Measurements from ENCODE around the gene KCNN3.

The KCNN3 gene

DNA sequence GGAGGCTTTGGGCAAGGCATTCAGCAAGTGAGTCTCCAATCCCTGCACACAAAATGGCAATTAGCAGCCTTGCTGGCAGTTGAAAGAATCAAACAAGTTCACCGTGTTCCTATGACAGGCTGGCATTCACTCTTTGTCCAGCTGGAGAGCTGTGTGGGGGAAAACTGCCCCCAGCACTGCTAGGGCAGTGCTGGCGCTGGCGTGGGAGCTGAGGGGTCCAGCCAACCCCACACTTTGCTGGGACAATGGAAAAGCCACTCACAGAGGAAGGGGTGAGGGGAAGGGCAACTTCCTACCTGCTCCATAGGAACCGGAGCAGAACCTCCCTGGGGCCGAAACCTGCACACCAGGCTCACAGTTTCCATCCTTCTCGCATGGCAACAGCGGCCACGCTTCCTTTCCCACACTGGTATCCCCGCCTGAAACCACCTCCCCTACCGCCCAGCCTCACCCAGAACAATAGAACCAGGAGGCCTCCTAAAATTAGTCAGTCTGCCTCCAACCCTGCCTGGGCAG is 26.7 kb upstream of the KCNN3 start:
- H3K4me3 ChIP-seq (ENCODE audit: low read length) = no peak overlapping the region
- no peaks in the 10 kb centered on the region for H3K9me3 ChIP-seq (ENCODE audit: insufficient read depth, low read depth, low read length)
- WGBS = 90% methylated on average over 10 of the region's 10 CpGs
- H3K4me1 ChIP-seq (ENCODE audit: insufficient read depth, low read length) = no peaks in the 10 kb centered on the region
- H3K27me3 ChIP-seq (ENCODE audit: insufficient read depth, low read length) = no peaks in the 10 kb centered on the region
- H3K9ac ChIP-seq (ENCODE audit: low read depth, low read length) = no peak overlapping the region
- H3K27ac ChIP-seq (ENCODE audit: low read depth, low read length) = no peak overlapping the region
- H3K36me3 ChIP-seq (ENCODE audit: insufficient read depth, low read length) = no peaks in the 10 kb centered on the region

DNA sequence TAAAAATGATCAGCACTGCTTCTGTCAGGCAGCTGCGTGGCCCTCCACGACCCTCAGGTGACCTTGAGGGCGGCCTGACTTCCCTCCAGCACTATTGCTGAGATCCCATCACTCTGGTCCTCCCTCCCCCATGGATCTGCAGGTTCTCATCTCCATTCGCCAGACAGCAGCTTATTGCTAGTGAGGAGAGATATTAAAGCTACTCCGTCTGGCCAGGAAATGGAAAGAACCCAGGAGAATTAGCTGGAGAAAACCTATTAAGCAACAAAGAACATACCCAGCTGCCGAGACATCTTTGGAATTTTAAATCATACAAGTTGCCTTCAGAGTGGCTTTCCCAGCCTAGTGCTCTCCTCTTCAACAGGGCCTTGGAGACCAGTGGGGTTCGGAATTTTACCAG is 25.7 kb upstream of the KCNN3 start:
- Histone ChIP-seq H3K4me1 (ENCODE audit: insufficient read depth, low read length) (no peaks in the 10 kb centered on the region), H3K36me3 (ENCODE audit: insufficient read depth, low read length) (no peaks in the 10 kb centered on the region), H3K9me3 (ENCODE audit: insufficient read depth, low read depth, low read length) (no peaks in the 10 kb centered on the region), H3K27ac (ENCODE audit: low read depth, low read length) (no peak overlapping the region), H3K27me3 (ENCODE audit: insufficient read depth, low read length) (no peaks in the 10 kb centered on the region), H3K4me3 (ENCODE audit: low read length) (no peak overlapping the region), H3K9ac (ENCODE audit: low read depth, low read length) (no peak overlapping the region)
- WGBS = 92% methylated on average over 7 of the region's 7 CpGs

DNA sequence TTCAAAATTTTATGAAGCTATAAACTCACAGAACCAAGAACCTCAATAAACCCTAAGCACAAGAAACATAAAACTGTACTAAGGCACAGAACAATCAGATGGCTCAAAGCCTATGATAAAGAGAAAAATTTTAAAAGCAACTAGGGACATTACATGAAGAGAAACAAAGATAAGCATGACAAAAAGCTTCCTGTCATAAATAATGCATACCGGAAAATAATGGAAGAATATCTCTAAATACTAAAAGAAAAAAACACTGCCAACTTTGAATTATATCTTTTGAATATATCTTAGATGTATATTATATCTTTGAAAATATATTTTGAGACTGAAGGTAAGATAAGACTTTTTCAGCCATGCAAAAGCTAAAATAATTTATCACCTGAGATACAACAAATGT is 21.4 kb upstream of the KCNN3 start:
- Histone ChIP-seq H3K9me3 (ENCODE audit: insufficient read depth, low read depth, low read length) (no peaks in the 10 kb centered on the region), H3K27ac (ENCODE audit: low read depth, low read length) (no peak overlapping the region), H3K36me3 (ENCODE audit: insufficient read depth, low read length) (no peaks in the 10 kb centered on the region), H3K27me3 (ENCODE audit: insufficient read depth, low read length) (no peaks in the 10 kb centered on the region), H3K4me3 (ENCODE audit: low read length) (no peak overlapping the region), H3K4me1 (ENCODE audit: insufficient read depth, low read length) (no peaks in the 10 kb centered on the region), H3K9ac (ENCODE audit: low read depth, low read length) (no peak overlapping the region)
- no CpG with 5 or more reads among the region's 1 CpG for WGBS

DNA sequence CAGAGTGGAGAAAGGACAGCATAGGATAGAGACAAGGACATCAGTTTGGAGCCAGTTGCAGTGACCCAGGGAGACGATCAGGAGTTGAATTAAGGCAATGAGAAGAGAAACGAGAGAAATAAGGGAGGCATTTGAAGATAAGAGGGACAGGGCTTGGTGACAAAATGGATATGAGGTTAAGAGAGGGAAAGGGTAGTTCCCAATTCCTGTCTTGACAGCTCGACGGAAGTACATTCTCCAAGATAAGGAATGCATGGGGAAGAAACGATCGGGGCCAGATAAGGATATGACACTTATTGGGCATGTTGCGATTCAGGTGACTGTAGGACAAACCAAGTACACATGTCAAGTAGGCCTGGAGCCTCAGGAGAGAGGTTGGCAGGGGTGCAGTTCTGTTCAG is 18.7 kb upstream of the KCNN3 start:
- no peaks in the 10 kb centered on the region for H3K36me3 ChIP-seq (ENCODE audit: insufficient read depth, low read length)
- no peak overlapping the region for H3K4me3 ChIP-seq (ENCODE audit: low read length)
- H3K27me3 ChIP-seq (ENCODE audit: insufficient read depth, low read length) = no peaks in the 10 kb centered on the region
- no peak overlapping the region for H3K27ac ChIP-seq (ENCODE audit: low read depth, low read length)
- H3K9me3 ChIP-seq (ENCODE audit: insufficient read depth, low read depth, low read length) = no peaks in the 10 kb centered on the region
- no peaks in the 10 kb centered on the region for H3K4me1 ChIP-seq (ENCODE audit: insufficient read depth, low read length)
- WGBS = 92% methylated on average over 7 of the region's 7 CpGs
- no peak overlapping the region for H3K9ac ChIP-seq (ENCODE audit: low read depth, low read length)

DNA sequence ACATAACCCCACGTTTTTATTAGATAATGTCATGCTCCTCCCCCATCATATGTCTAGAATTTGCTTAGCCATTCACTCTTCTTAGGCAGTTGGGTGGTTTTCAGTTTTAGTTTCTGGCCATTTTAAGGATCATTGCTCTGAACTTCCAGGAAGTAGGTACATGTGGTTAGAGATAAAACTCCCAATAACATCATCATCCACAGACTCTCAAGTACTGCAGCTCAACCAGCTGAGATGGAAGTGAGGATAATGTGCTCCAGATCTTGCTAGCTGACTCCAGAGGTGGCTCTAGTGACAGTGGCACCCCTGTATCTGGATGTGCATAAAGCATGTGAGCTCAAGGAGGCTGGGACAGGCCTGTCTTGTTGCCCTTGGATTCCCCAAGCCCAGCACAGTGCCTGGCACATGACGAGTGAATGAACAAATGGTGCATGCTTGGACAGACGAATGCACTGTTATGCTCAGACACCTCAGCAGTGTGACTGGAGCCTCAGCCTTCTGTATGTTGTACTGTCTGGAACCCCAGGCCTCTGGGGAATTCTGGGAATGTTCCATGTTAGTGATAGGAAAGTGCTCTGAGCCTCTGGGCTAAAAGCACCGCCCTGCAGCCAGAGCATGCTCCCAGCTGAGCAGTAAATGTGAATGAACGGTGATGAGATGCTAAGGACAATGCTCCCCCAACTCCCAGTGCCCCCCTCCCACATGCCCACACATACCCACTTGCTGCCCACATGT is 16.4 kb upstream of the KCNN3 start:
- no peak overlapping the region for H3K27ac ChIP-seq (ENCODE audit: low read depth, low read length)
- 74% methylated on average over 5 of the region's 5 CpGs for WGBS
- no peaks in the 10 kb centered on the region for H3K9me3 ChIP-seq (ENCODE audit: insufficient read depth, low read depth, low read length)
- no peaks in the 10 kb centered on the region for H3K27me3 ChIP-seq (ENCODE audit: insufficient read depth, low read length)
- H3K9ac ChIP-seq (ENCODE audit: low read depth, low read length) = no peak overlapping the region
- H3K4me3 ChIP-seq (ENCODE audit: low read length) = no peak overlapping the region
- no peaks in the 10 kb centered on the region for H3K36me3 ChIP-seq (ENCODE audit: insufficient read depth, low read length)
- H3K4me1 ChIP-seq (ENCODE audit: insufficient read depth, low read length) = no peaks in the 10 kb centered on the region

DNA sequence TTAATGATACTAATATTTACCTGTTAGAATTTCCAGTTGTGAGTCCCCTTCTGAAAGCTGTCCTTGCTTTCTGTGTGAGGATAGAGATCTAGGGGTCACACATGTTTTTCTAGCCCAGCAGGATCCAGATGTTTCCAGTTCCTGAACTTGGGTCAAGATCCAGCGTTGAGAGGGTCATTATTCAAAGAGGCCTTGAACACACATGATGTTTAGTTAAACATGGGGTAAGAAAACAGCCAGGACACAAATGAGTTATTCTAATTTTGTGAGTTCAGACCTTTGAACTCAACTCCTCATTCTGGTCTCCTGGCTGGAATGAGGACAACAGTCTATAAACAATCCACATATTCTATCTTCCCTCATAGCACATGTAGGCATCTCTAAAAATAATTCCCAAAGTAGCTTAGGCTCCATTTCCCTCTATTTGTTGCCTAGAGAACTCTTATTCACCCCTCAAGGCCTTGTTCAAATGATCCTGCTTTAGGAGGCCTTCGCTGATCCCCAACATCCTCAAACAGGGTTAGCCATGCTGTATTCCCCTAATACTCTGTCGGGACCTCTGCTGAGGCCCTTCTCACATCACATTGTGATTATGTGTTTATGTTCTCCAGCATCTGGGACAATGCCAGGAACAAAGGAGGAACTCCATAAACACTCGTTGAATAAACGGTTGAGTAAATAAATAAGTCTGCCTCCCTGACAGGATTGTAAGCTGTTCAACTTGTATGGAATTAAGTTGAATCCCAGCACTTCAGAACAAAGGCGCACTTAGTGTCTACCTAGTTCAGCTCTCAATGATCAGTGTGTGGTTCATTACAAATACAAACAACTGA is 15.0 kb upstream of the KCNN3 start:
- 93% methylated on average over 6 of the region's 6 CpGs for WGBS
- Histone ChIP-seq H3K4me3 (ENCODE audit: low read length) (no peak overlapping the region), H3K27me3 (ENCODE audit: insufficient read depth, low read length) (no peaks in the 10 kb centered on the region), H3K27ac (ENCODE audit: low read depth, low read length) (no peak overlapping the region), H3K4me1 (ENCODE audit: insufficient read depth, low read length) (no peaks in the 10 kb centered on the region), H3K36me3 (ENCODE audit: insufficient read depth, low read length) (no peaks in the 10 kb centered on the region), H3K9ac (ENCODE audit: low read depth, low read length) (no peak overlapping the region), H3K9me3 (ENCODE audit: insufficient read depth, low read depth, low read length) (no peaks in the 10 kb centered on the region)

DNA sequence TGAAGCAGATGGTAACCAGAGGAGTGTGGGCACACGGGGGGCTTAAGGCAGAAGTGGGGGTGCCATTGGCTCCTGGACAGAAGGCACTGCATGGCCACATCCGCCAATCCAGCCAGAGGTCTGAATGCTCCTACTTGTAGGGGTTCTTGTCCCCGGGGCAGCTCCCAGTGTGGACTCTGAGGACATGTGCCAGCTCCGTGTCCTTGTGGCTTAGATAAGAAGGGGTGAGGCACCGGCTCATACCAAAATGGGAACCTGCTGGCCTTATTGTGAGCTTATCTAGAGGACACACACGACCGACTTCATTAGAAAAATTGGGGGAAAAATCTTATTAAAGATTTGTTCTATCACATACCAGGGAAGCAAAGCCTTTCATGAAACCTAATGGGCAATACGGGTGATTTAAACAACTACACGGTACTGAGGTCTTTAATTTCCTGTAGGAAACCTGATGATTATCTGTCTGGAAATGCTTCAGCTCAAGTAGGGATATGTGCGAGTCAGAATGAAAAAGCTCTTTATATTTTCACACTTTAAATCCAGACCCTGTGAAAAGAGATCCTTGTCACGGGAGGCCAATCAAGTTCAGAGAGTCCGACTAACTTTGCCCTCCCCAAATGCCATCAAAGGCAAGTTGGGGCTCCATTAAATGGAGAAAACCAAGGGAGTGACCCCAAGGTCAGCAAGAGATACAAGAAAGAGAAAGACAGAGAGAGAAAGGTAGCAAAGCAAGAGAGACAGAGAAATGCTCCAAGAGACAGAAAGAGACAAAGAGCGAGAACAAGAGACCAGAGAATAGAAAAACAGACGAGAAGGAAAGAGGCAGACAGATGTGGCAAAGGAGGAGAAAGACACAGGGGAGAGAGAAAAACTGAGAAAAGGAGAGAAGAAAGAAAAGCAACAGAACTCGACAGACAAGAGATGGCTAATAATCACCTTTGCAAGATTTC is 14.1 kb upstream of the KCNN3 start:
- Histone ChIP-seq H3K9me3 (ENCODE audit: insufficient read depth, low read depth, low read length) (no peaks in the 10 kb centered on the region), H3K27ac (ENCODE audit: low read depth, low read length) (no peak overlapping the region)
- WGBS = 93% methylated on average over 15 of the region's 15 CpGs

DNA sequence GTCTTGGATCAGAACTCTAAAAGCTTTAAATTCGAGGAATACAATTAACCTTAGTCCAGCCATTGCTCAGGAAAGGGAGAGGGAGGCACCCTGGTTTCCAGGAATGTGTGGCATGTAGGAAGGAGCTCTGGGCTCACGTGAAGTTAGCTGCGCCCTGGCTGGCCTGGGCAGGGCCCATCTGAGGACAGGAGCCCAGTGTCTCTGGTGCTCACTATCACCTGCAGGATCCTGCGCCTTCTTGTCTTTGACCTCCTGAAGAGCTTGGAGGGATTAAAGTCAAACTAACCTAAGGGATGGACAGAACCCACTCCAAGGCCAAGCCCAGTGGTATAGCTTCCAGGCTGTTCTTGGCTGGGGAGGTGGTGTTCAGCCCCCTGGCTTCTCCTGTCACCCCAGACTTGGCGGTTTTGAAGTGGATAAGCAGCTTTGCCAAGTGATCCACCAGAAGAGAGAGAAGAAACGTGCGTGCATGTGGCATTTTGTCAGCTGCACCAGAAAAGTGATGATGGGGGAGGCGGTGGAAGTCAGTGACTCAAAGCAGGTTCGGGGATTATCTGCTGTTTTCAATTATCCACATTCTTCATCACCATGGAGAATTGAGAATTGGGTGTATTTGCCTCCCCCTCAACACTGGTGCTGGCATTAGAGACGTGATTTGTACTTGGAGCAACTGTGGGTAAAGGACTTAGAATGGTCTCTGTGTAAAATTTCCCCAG is 11.9 kb upstream of the KCNN3 start:
- H3K4me3 ChIP-seq (ENCODE audit: low read length) = no peak overlapping the region
- no peaks in the 10 kb centered on the region for H3K4me1 ChIP-seq (ENCODE audit: insufficient read depth, low read length)
- H3K9ac ChIP-seq (ENCODE audit: low read depth, low read length) = no peak overlapping the region
- H3K9me3 ChIP-seq (ENCODE audit: insufficient read depth, low read depth, low read length) = no peaks in the 10 kb centered on the region
- WGBS = 88% methylated on average over 9 of the region's 10 CpGs
- H3K27me3 ChIP-seq (ENCODE audit: insufficient read depth, low read length) = no peaks in the 10 kb centered on the region
- H3K36me3 ChIP-seq (ENCODE audit: insufficient read depth, low read length) = no peaks in the 10 kb centered on the region
- no peak overlapping the region for H3K27ac ChIP-seq (ENCODE audit: low read depth, low read length)

More for the DNA sequence above, 14.1 kb upstream of the KCNN3 start:
- H3K36me3 ChIP-seq (ENCODE audit: insufficient read depth, low read length) = no peaks in the 10 kb centered on the region
- H3K9ac ChIP-seq (ENCODE audit: low read depth, low read length) = no peak overlapping the region
- H3K4me3 ChIP-seq (ENCODE audit: low read length) = no peak overlapping the region
- H3K4me1 ChIP-seq (ENCODE audit: insufficient read depth, low read length) = no peaks in the 10 kb centered on the region
- H3K27me3 ChIP-seq (ENCODE audit: insufficient read depth, low read length) = no peaks in the 10 kb centered on the region

DNA sequence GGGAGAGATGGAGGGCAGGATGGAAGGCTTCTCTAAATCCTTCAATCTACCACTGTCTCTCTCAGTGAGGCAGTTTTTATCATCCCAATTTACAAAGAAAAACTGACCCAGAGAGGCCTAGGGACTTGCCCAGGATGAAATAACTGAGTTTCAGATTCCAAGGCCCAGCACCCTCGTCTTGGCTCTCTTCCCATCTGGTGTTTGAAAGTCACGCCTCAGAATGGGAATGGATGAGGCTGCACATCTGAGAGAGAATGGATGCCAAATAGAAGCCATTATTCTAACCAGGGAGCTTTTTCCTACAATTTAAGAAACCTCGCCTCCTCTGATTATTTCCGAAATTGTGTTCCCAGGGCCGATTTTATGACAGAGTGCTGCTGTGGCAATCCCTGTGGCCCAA is 10.6 kb upstream of the KCNN3 start:
- WGBS = 89% methylated on average over 5 of the region's 5 CpGs
- no peaks in the 10 kb centered on the region for H3K9me3 ChIP-seq (ENCODE audit: insufficient read depth, low read depth, low read length)
- H3K4me1 ChIP-seq (ENCODE audit: insufficient read depth, low read length) = no peaks in the 10 kb centered on the region
- H3K27ac ChIP-seq (ENCODE audit: low read depth, low read length) = no peak overlapping the region
- H3K9ac ChIP-seq (ENCODE audit: low read depth, low read length) = no peak overlapping the region
- no peak overlapping the region for H3K4me3 ChIP-seq (ENCODE audit: low read length)
- H3K36me3 ChIP-seq (ENCODE audit: insufficient read depth, low read length) = no peaks in the 10 kb centered on the region
- H3K27me3 ChIP-seq (ENCODE audit: insufficient read depth, low read length) = no peaks in the 10 kb centered on the region

DNA sequence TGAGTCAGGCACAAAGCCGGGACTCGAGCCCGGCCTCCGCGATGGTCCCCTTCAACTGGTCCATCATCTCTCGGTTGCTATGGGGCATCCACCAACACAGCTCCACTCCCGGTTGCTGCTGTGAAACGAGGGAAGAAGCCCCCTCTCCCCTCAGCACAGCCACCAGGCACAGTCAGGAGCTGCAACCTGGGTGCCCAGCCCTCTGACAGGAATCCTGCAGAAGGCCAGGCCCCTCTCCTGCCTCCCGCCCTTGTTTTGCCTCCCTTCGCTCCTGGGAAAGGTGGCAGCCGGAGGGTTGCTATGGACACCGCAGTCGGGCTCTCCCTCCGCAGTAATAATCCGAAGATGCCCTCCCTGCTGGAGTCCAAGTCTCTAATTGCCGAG is 8.9 kb upstream of the KCNN3 start:
- H3K9ac ChIP-seq (ENCODE audit: low read depth, low read length) = no peak overlapping the region
- H3K4me3 ChIP-seq (ENCODE audit: low read length) = no peak overlapping the region
- no peaks in the 10 kb centered on the region for H3K36me3 ChIP-seq (ENCODE audit: insufficient read depth, low read length)
- no peaks in the 10 kb centered on the region for H3K27me3 ChIP-seq (ENCODE audit: insufficient read depth, low read length)
- no peaks in the 10 kb centered on the region for H3K4me1 ChIP-seq (ENCODE audit: insufficient read depth, low read length)
- H3K9me3 ChIP-seq (ENCODE audit: insufficient read depth, low read depth, low read length) = no peaks in the 10 kb centered on the region
- 80% methylated on average over 16 of the region's 16 CpGs for WGBS
- no peak overlapping the region for H3K27ac ChIP-seq (ENCODE audit: low read depth, low read length)

All from HUES64 (cell line).